Motor neuron (in vitro differentiated cells): Measurements from ENCODE around the gene SPACA4. TPM values are rescaled to one million over a fixed set of nuclear protein-coding genes. Genes with fewer than 3 reads are reported as not detected.
"Not testable (repeated sequence)": the region's sequence is repeated elsewhere in the genome, so short reads cannot be mapped to it uniquely, and the experiment has no call there.

Source experiments
- ATAC-seq, 8 experiments: fragments of 200-7000 bp; cut with Tn5 transposase; replicated peaks in 6 of 8; 2 replicates each; pipeline ENCODE4 v1.8.0; 2021; ENCODE audit warnings: mild to moderate bottlenecking in 8 of 8, moderate library complexity in 8 of 8
- H3K27ac ChIP-seq, 2 donors: fragments of 250-450 bp; sonication (Bioruptor Pico); 2 replicates each; pipeline ENCODE4 v1.9.0; 2021; ENCODE audit warnings: antibody characterized with exemption in 2 of 2, mild to moderate bottlenecking in 2 of 2, moderate library complexity in 1 of 2
- H3K4me1 ChIP-seq, 2 donors: fragments of 250-450 bp; sonication (Bioruptor Pico); replicated peaks in 1 of 2; 2 replicates each; pipeline ENCODE4 v1.6.1; 2021; ENCODE audit warnings: antibody characterized with exemption in 2 of 2, mild to moderate bottlenecking in 2 of 2, moderate library complexity in 1 of 2
- H3K4me3 ChIP-seq, 5 donors: fragments of 250-450 bp; sonication (Bioruptor Pico); 2 replicates each; pipeline ENCODE4 v1.9.0; 2021; ENCODE audit warnings: antibody characterized with exemption in 5 of 5, mild to moderate bottlenecking in 5 of 5, moderate library complexity in 4 of 5
- WGBS, 10 experiments: fragments of 450-650 bp; shearing (Covaris generic); methylation state at CpG; one replicate each; pipeline ENCODE4 v1.0.0; 2022; 5-methylcytosine and 5-hydroxymethylcytosine counted together
- in situ Hi-C, 9 experiments: fragments of 400-800 bp; cut with MboI; loops; one replicate each; pipeline ENCODE4 v1.15.0; 2021; ENCODE audit warnings: low sequenced_read_pairs in 9 of 9, low pct_unique_long_range_greater_than_20kb in 2 of 9; ENCODE audit not compliant: unreplicated experiment in 9 of 9
- total RNA-seq, 8 experiments: library from RNA; unstranded; fragments of 300-600 nt; gene quantifications; 2 replicates each; pipeline versions ENCODE4 v1.2.3 to v1.2.4, GENCODE V29; 2022

SPACA4 gene
- total RNA-seq, 8 experiments from 2014 or later: 0.22 to 0.66 (median 0.50) TPM; not detected in 4

DNA sequence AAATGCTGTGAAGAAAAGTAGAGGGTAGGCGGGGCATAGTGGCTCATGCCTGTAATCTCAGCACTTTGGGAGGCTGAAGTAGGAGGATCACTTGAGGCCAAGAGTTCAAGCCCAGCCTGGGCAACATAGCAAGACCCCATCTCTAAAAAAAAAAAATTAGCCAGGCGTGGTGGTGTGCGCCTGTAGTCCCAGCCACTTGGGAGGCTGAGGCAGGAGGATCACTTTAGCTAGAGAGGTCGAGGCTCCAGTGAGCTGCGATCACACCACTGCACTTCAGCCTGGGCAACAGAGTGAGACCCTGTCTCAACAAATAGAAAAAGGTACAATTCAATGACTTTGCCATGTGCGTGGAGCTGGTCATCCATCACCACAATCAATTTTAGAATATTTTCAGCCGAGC lies 28.6 kb upstream of the SPACA4 start:
- not testable (repeated sequence) for ATAC-seq, H3K4me1 ChIP-seq, H3K27ac ChIP-seq, H3K4me3 ChIP-seq
- 73 to 100% (median 90%) methylated on average over 2 to 5 of the region's 7 CpGs; no CpG with 5 or more reads in 5 of the 10 experiments for WGBS, 10 experiments
- in situ Hi-C loops: loop anchor here in 7 of 9 experiments (25.0 kb wide), 4 partner anchors 91 to 316 kb away; partner anchors contain the start of genes CARD8 (in 2 of the 7) and ZNF114 (in 2 of the 7)

DNA sequence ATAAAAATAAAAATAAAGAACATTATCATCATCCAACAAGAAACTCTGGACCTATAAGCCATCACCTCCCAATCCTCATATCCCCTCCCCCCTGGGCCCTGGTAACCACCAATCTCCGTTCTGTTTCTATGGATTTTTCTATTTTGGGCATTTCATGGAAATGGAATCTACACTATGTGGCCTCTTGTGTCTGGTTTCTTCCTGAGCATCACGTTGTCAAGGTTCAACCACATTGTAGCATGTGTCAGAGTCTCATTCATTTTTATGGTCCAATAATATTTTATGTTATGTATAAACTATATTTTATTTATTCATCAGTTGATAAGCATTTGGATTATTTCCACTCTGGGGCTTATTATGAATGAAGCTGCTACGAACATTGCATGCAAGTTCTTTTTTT lies 27.7 kb upstream of the SPACA4 start:
- H3K4me3 ChIP-seq: no peak overlapping the region
- WGBS, 10 experiments: 0 to 86% (median 44%) methylated on average over 1 to 3 of the region's 3 CpGs; no CpG with 5 or more reads in 1 of the 10 experiments
- no peaks in the 10 kb centered on the region for H3K4me1 ChIP-seq
- in situ Hi-C loops: loop anchor here in 7 of 9 experiments (25.0 kb wide), 4 partner anchors 92 to 317 kb away; partner anchors contain the start of genes CARD8 (in 2 of the 7) and ZNF114 (in 2 of the 7)
- H3K27ac ChIP-seq: no peak overlapping the region
- ATAC-seq: no peak

DNA sequence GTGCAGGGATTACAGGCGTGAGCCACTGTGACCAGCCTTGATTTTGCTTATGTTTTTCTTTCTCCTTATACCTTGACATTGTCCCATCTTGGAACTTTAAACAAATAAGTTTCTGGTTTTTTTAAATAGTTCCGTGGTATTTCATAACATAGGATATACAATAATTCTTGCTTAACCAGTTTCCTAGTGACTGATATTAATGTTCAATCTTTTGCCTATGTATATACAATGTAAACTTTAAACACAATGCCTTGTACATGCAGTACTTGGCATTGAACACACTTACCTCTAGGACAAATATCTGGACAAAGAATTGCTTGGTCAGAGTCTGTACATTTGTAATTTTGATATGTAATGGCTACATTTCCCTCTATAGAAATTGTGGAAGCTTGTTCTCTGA lies 24.4 kb upstream of the SPACA4 start:
- Histone ChIP-seq H3K27ac (no peak overlapping the region), H3K4me1 (no peaks in the 10 kb centered on the region), H3K4me3 (no peak overlapping the region)
- ATAC-seq: no peak
- 17 to 100% (median 80%) methylated on average over 1 to 2 of the region's 2 CpGs; no CpG with 5 or more reads in 3 of the 10 experiments for WGBS, 10 experiments
- in situ Hi-C loops: loop anchor here (10.0 to 25.0 kb wide), 6 partner anchors 77 to 320 kb away; partner anchors contain the start of genes ZNF114 (in 3 of the 9) and CARD8 (in 2 of the 9)

DNA sequence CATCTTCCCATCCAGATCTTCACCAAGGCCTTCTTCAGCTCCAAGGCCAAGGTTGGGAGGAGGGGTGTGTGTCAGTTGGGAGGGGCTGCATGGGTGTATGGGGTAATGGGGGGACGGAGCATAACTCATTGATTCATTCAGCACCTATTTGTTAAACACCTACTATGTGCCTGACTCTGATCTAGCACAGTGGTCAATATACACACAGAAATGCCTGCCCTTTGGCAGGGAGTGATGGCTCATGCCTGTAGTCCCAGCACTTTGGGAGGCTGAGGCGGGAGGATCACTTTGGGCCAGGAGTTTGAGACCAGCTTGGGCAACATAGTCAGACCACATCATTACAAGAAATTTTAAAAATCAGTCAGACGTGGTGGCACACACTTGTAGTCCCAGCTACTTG lies 19.2 kb upstream of the SPACA4 start:
- whole genome bisulfite sequencing, 10 experiments: 100% methylated on average over 1 of the region's 3 CpGs; no CpG with 5 or more reads in 7 of the 10 experiments
- in situ Hi-C loops: loop anchor here (10.0 to 25.0 kb wide), 6 partner anchors 83 to 325 kb away; partner anchors contain the start of genes ZNF114 (in 3 of the 9) and CARD8 (in 2 of the 9)
- ATAC-seq: no peak

DNA sequence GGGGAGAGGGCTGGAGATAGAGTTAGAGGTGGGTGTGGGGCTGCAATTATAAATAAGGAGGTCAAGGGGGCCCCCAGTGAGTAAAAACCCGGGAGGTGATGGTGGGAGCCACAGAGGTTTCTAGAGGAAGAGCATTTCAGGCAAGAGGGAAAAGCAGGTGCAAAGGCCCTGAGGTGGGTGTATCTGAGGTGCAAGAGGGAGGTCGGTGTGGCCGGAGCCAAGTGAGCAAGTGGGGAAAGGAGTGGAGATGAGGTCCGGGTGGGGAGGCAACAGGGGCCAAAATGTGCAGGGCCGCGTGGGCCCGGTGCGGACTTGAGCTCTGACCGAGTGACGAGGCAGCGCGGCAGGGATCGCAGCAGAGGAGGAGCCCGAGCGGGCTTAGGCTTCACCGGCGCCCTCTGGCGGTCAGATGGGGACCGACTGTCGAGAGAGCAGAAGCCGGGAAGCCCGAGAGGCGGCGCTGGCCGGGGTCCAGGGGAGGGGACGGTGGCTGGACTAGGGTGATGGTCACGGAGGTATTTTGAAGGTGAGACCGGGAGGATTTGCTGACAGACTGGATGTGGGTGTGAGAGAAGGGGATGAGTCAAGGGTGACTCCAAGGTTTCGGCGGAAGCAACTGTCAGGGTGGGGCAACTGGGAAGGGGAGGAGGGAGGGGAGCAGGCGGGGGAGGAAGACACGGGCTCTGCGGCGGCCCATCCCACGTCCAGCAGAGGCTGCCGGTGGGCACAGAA lies 17.7 kb upstream of the SPACA4 start:
- H3K4me1 ChIP-seq: peaks cover 0 to 6% of the 10 kb centered on the region in 2 donors
- H3K4me3 ChIP-seq: peak overlapping the region in 4 of 5 donors; percentile 8 to 27 (median 20)
- peak; percentile 82 to 94 (median 86) for ATAC-seq
- 0 to 40% (median 19%) methylated on average over 1 to 11 of the region's 36 CpGs; no CpG with 5 or more reads in 6 of the 10 experiments for WGBS, 10 experiments
- in situ Hi-C loops: loop anchor here (10.0 to 25.0 kb wide), 6 partner anchors 84 to 327 kb away; partner anchors contain the start of genes ZNF114 (in 3 of the 9) and CARD8 (in 2 of the 9)
- H3K27ac ChIP-seq: no peak overlapping the region

More for the DNA sequence above, 19.2 kb upstream of the SPACA4 start:
- H3K4me1 ChIP-seq: peaks cover 0 to 6% of the 10 kb centered on the region in 2 donors
- H3K4me3 ChIP-seq: no peak overlapping the region
- no peak overlapping the region for H3K27ac ChIP-seq

DNA sequence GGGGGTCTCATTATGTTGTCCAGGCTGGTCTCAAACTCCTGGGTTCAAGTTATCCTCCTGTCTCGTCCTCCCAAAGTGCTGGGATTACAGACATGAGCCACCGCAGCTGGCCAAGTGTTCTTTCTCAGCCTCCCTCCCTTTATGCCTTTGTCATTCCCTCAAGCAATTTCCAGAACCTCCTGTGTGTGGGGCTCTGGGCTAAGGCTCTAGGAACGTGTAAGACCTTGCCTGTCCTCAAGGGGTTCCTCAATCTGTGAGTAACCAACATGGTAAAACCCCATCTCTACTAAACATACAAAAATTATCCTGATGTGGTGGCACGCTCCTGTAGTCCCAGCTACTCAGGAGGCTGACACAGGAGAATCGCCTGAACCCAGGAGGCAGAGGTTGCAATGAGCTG lies 15.5 kb upstream of the SPACA4 start:
- Histone ChIP-seq H3K4me1 (peaks cover 0 to 6% of the 10 kb centered on the region in 2 donors), H3K4me3 (no peak overlapping the region), H3K27ac (no peak overlapping the region)
- no peak for ATAC-seq
- WGBS, 10 experiments: 14 to 100% (median 65%) methylated on average over 1 to 3 of the region's 5 CpGs; no CpG with 5 or more reads in 2 of the 10 experiments
- in situ Hi-C loops: loop anchor here in 7 of 9 experiments (25.0 kb wide), 4 partner anchors 104 to 329 kb away; partner anchors contain the start of genes CARD8 (in 2 of the 7) and ZNF114 (in 2 of the 7)

DNA sequence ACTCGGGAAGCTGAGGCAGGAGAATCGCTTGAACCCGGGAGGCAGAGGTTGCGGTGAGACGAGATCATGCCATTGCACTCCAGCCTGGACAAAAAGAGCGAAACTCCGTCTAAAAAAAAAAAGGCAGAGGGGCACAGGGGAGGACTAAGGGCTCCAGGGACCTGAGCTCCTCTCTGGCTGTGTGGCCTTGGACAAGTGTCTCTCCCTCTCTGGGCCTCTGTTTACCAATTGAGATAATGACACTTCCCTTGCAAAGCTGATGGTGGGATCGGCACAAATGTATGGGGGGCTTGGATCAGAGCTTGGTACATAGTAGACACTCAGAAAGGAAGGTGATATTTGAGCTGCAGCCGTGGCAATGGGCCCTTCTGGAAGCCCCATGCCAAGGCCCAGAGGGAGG lies 11.4 kb upstream of the SPACA4 start:
- in situ Hi-C loops: loop anchor here in 7 of 9 experiments (25.0 kb wide), 4 partner anchors 108 to 333 kb away; partner anchors contain the start of genes CARD8 (in 2 of the 7) and ZNF114 (in 2 of the 7)
- no peak overlapping the region for H3K27ac ChIP-seq

DNA sequence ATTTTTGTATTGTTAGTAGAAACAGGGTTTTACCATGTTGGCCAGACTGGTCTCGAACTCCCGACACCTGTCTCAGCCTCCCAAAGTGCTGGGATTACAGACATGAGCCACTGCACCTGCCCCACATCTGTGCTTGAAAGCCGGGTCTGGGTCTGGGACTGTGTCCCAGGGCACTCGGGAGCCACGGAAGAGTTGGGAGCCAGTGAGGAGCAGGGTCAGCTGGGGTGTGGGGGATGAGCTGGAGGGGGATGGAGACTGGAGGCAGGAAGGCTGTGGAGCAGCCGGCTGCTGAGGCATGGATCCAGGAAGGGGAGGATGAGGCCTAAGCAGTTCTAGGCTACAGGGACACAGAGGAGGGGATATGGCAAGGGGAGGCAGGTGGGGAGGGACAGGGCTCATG lies 10.7 kb upstream of the SPACA4 start:
- Histone ChIP-seq H3K27ac (no peak overlapping the region), H3K4me3 (no peak overlapping the region), H3K4me1 (no peaks in the 10 kb centered on the region)
- 40 to 100% methylated on average over 1 to 2 of the region's 6 CpGs; no CpG with 5 or more reads in 8 of the 10 experiments for WGBS, 10 experiments
- in situ Hi-C loops: loop anchor here in 7 of 9 experiments (25.0 kb wide), 4 partner anchors 109 to 334 kb away; partner anchors contain the start of genes CARD8 (in 2 of the 7) and ZNF114 (in 2 of the 7)
- ATAC-seq: peak in 1 of 8 experiments; percentile 17

More for the DNA sequence above, 11.4 kb upstream of the SPACA4 start:
- no peak overlapping the region for H3K4me3 ChIP-seq
- no peak for ATAC-seq
- no peaks in the 10 kb centered on the region for H3K4me1 ChIP-seq
- 71 to 100% (median 83%) methylated on average over 1 to 3 of the region's 9 CpGs; no CpG with 5 or more reads in 6 of the 10 experiments for WGBS, 10 experiments

DNA sequence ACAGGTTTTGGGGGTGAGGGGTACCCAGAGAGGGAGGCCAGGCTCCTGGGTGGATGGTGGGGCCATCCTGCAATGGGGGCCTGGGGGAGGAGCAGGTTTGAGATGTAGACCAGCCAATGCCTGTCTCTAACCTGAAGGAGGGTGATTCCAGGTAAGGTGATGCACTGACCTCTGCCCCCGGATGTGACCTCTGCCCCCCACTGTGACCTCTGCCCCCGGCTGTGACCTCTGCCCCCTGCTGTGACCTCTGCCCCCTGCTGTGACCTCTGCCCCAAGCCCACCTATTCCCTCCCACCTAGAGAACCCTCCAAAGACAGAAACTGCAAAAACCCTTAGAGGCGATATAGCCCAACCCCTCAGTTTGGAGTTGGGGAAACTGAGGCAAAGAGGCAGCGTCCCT lies 10.3 kb upstream of the SPACA4 start:
- in situ Hi-C loops: loop anchor here in 7 of 9 experiments (25.0 kb wide), 4 partner anchors 109 to 334 kb away; partner anchors contain the start of genes CARD8 (in 2 of the 7) and ZNF114 (in 2 of the 7)
- 100% methylated on average over 1 of the region's 4 CpGs; no CpG with 5 or more reads in 9 of the 10 experiments for WGBS, 10 experiments
- Histone ChIP-seq H3K27ac (no peak overlapping the region), H3K4me3 (no peak overlapping the region), H3K4me1 (no peaks in the 10 kb centered on the region)
- ATAC-seq: peak in 1 of 8 experiments; percentile 6

DNA sequence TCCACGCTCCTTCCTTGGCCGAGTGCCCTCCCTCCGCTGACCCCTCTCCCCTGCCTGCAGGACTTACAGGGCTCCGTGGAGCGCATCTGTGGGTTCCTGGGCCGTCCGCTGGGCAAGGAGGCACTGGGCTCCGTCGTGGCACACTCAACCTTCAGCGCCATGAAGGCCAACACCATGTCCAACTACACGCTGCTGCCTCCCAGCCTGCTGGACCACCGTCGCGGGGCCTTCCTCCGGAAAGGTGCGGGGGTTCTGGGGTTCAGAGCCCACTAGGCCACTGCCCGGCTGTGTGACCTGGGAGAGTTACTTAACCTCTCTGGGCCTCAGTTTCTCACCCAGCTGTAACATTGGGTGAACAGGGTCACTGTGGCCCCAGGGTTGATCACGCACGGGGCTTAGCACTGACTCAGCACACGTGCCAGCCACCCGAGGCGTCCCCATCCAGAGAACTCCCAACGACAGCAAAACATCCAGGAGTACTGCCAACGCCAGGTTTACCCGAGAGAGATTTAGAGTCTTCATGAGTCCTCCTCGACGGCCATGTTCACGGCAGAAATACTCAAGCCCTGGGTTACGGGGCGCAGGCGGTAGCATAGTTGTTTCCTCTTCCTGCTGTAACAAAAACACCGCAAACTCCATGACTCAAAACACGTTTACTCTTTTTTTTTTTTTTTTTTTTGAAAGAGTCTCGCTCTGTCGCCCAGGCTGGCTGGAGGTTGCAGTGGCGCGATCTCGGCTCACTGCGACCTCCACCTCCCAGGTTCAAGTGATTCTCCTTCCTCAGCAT lies 9.7 kb upstream of the SPACA4 start:
- peak in 1 of 8 experiments; percentile 6 for ATAC-seq
- H3K4me3 ChIP-seq: no peak overlapping the region
- in situ Hi-C loops: loop anchor here in 7 of 9 experiments (25.0 kb wide), 4 partner anchors 110 to 335 kb away; partner anchors contain the start of genes CARD8 (in 2 of the 7) and ZNF114 (in 2 of the 7)
- no peak overlapping the region for H3K27ac ChIP-seq
- H3K4me1 ChIP-seq: no peaks in the 10 kb centered on the region
- 71 to 90% (median 83%) methylated on average over 2 to 18 of the region's 39 CpGs; no CpG with 5 or more reads in 3 of the 10 experiments for WGBS, 10 experiments

DNA sequence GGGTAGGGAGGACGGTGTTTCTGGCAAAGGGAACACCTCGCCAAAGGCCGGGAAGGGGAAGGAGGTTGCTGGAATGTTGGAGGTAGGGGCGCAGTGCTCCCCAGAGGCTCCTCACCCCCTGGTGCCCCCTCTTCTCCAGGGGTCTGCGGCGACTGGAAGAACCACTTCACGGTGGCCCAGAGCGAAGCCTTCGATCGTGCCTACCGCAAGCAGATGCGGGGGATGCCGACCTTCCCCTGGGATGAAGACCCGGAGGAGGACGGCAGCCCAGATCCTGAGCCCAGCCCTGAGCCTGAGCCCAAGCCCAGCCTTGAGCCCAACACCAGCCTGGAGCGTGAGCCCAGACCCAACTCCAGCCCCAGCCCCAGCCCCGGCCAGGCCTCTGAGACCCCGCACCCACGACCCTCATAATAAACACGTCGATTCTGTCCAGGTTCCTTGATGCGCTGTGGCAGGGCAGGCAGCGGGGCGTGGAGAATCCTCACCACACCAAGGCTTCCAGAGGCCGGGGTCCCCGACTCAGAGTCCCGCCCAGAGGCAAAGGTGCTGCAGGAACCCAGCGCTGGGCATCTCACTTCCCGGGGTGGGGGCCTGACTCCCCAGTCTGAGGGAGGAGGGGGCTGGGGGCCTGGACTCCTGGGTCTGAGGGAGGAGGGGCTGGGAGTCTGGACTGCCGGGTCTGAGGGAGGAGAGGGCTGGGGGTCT lies 7.4 kb upstream of the SPACA4 start:
- H3K4me1 ChIP-seq: no peaks in the 10 kb centered on the region
- in situ Hi-C loops: loop anchor here in 7 of 9 experiments (25.0 kb wide), 4 partner anchors 112 to 337 kb away; partner anchors contain the start of genes CARD8 (in 2 of the 7) and ZNF114 (in 2 of the 7)
- WGBS, 10 experiments: 63 to 84% (median 81%) methylated on average over 2 to 14 of the region's 30 CpGs; no CpG with 5 or more reads in 6 of the 10 experiments
- no peak overlapping the region for H3K27ac ChIP-seq
- no peak overlapping the region for H3K4me3 ChIP-seq
- ATAC-seq: peak in 2 of 8 experiments; percentile 10 to 23
